HG03520 (cell line): ENCODE data around the gene BPIFB3.
"Not testable (repeated sequence)": the region's sequence is repeated elsewhere in the genome, so short reads cannot be mapped to it uniquely, and the experiment has no call there.

Source experiments
- ATAC-seq: cut with Tn5 transposase; IDR thresholded peaks from one replicate; pipeline ENCODE4 v1.9.1; 2021; ENCODE audit warnings: mild to moderate bottlenecking, moderate library complexity; ENCODE audit not compliant: unreplicated experiment

Gene BPIFB3

DNA sequence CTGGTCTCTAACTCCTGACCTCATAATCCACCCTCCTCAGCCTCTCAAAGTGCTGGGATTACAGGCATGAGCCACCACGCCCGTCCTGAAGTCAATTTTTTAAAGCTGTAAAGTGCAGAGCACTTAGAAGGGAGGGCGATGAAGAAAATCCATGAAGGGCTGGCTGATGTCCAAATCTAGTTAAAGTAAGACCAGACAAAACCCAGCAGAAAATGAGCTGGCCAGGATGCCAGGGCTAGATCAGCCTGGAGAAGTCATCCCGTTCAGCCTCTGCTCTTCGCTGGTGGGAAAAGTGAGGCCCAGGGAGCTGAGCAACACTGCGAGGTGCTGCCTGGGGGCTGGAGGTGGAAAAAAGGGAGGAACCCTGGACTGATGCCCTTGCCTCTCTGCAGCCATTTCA, 28.8 kb downstream of the BPIFB3 start:
- no peak for ATAC-seq

GRCh38 chr20:33083544-33084340, 30.0 kb downstream of the BPIFB3 start:
- ATAC-seq, result no peak

DNA sequence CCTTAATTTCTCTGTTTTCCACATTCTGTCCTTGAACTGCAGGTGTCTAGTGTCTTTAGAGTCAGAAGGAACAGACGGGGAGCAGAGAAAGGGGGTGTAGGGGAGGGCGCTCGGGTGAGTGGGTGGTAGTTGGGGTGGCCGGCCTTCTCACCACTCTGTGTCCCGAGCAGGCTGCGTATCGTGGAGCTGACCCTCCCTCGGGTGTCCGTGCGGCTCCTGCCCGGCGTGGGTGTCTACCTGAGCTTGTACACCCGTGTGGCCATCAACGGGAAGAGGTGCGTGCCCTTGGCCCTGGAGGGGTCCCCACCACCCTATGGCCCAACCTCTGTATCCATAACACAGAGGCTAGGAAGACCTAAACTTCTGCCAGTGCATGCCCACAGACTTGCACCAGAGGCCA, 31.0 kb downstream of the BPIFB3 start:
- ATAC-seq, result no peak

- ATAC-seq, result no peak
Observed at GRCh38 chr20:33086052-33086722, 32.5 kb downstream of the BPIFB3 start.

DNA sequence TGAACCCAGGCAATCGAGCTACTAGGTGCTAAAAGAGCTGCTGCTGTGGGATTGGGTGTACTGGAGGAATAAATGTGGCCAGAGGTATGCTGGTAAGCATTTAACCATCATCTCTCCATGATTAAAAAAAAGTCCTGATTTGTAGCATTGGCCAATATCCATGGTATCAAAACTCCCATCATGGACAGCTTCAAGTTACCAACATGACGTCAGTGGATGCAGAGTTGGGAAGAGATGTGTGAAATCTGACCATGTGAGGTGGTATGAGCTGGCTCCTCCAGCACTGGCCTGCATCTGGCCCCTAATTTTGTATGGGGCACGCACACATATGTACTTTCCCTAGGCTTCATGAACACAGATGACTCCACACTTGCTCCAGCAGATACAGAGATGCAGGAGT, 37.4 kb downstream of the BPIFB3 start:
- no peak for ATAC-seq

GRCh38 chr20:33091693-33092092, 38.0 kb downstream of the BPIFB3 start:
- no peak for ATAC-seq

GRCh38 chr20:33092361-33092760, 38.7 kb downstream of the BPIFB3 start:
- ATAC-seq, result no peak

- ATAC-seq, result no peak
Observed at GRCh38 chr20:33093074-33093473, 39.4 kb downstream of the BPIFB3 start.

DNA sequence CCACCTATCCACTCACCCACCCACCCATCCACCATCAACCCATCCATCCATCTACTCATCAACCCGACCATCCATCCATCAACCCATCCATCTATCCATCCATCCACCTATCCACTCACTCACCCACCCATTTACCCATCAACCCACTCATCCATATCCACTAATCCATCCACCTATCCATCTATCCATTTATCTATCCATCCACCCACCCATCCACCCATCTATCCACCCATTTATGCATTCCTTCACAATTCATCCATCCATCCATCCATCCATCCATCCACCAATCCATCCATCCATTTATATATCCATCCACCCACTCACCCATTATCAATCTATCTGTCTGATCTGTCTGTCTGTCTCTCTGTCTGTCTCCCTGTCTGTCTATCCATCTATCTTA, 39.9 kb downstream of the BPIFB3 start:
- no peak for ATAC-seq

DNA sequence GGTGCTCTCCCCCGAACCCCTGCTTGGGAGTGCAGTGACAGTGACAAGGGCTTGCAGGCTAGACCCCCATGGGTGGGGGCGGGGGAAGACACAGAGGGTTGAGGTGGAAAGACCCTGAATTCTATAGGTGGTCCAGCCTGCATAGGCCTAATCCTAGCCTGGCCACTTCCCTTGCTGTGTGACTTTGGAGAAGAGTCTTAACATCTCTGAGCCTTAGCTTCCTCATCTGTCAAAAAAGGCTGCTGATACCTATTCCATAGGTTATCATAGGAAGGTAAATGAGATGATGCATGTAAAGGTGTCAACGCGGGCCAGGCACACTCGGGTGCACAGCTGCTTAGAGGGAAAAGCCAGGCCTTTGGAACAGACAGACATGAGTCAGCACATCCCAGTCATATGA, 41.5 kb downstream of the BPIFB3 start:
- no peak for ATAC-seq

DNA sequence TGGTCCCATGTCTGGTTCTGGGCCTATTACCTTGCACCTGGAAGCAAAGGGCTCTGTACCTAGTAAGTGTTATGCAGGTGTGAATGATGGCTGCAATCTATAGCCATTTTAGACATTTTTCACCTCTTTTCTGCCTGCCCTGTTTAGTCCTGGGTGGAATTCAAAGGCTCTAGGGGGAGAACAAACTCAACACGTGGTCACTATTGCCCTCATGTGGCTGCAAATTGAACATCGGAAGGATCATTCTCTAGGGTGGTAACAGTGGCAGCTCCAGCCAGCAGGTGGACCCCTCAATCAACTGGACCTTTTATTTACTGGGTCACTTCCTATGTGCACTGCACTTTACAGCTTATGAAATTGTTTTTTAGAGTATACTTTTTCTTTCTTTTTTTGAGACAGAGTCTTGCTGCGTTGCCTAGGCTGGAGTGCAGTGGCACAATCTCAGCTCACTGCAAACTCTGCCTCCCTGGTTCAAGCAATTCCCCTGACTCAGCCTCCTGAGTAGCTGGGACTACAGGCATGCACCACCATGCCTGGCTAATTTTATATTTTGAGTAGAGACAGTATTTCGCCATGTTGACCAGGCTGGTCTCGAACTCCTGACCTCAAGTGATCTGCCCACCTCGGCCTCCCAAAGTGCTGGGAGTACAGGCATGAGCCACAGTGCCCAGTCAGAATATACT, 42.3 kb downstream of the BPIFB3 start:
- ATAC-seq, result not testable (repeated sequence)

GRCh38 chr20:33097001-33097400, 43.3 kb downstream of the BPIFB3 start:
- ATAC-seq, result no peak

DNA sequence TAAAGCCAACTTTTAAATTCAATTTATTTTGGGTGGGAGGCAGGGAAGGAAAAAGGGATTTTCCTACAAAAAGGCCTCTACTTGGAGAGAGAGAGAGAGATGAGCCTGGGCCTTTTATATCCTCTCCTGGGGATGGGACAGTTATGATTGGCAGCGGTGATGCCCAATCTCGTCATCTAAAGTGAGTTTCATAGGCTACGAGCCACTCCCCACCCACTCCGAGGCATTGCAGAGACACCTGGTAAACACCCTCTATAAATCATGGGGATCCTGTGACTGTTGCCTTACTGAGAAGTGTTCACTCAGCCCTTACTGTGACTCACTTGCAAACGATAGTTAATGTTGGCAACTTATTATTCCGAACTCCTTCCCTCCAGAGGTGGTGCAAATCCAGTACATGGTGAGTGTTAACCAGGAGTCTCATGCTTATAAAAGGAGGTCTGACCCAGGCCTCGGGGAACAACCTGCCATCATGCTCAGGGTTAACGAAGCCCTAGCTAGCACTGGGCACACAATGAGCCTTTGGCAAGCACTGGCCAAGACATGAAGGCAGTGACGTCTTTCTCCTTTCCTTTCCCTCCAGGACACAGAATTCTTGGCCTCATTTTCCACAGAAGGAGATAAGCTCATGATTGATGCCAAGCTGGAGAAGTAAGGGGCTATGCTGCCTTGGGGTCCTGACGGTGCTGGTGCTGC, 46.3 kb downstream of the BPIFB3 start:
- no peak for ATAC-seq

- no peak for ATAC-seq
Observed at GRCh38 chr20:33103556-33103955, 49.9 kb downstream of the BPIFB3 start.

DNA sequence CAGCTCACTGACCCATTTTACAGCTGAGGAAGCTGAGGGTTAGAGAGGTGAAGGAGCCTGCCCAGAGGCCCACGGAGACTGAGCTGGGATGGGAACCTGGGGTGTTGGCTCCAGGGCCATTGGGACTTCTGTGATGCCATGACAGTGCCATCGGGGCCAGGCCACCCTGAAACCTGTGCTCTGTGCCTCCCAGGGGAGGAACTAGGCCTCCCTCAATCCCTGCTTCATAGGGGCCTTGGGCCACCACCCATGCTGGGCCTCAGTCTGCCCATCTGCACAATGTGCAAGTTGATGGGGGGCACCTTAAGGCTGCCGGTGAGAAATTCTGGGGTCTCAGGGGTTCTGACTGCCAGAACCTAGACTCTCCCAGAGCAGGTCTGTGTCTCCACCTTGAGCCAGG, 50.6 kb downstream of the BPIFB3 start:
- ATAC-seq, result no peak

DNA sequence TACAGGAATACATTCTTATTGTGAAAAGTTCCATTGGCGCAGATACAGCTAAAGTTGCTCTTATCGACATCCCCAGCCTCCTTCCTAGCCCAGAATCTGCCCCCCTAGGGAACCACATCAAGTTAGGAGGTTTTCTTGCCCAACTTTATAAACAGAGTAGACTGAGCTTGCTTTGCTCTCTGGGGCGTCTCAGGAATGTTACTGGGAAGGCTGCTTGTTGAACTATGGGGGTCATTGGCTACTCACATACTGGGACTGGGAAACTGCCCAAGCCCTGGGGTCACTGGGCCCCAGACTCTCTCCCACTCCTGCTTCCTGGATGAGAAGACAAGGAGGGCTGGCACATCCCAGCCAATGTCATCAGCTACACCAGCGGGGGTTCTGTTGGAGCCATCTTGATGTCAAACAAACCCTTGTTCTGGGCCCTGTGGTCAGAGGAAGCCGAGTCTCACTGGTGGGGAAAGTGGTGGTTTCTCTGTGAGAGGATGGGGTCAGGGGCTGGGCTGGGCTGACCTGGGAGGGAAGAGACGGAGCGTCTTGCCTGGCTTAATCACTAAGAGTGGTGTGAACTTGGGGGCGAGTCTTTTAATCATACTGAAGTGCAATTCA, 51.7 kb downstream of the BPIFB3 start:
- no peak for ATAC-seq

GRCh38 chr20:33106058-33106620, 52.4 kb downstream of the BPIFB3 start:
- not testable (repeated sequence) for ATAC-seq

- no peak for ATAC-seq
Observed at GRCh38 chr20:33108661-33109060, 55.0 kb downstream of the BPIFB3 start.

GRCh38 chr20:33110147-33110825, 56.6 kb downstream of the BPIFB3 start:
- no peak for ATAC-seq

DNA sequence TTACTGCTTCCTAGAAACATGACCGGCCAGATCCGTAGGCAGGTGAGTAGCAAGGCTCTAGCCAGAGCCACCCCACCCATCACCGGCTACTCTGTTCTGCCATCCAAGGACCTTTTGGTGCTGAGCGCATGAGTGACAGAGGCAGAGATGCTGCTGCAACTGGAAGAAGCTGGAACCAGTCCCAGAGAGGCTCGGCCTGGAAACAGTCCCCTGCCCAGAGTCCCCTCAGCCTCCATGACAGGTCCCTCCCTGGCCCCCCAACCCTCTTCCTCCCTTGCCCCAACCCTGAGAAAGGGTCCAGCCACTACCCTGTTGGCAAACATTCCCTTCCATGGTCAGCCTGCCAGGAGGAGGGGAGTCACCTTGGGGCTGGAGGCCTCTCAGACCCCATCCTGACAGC, 57.6 kb downstream of the BPIFB3 start:
- no peak for ATAC-seq
